DMS79 treated with DMSO at 0.1 percent for 48 hours (cell line): ENCODE measurements around the gene FAM78B.

Source experiments
- DNase-seq: peaks from one replicate; lab custom pipeline; 2025; lab: John Stamatoyannopoulos, UW

The FAM78B gene

DNA sequence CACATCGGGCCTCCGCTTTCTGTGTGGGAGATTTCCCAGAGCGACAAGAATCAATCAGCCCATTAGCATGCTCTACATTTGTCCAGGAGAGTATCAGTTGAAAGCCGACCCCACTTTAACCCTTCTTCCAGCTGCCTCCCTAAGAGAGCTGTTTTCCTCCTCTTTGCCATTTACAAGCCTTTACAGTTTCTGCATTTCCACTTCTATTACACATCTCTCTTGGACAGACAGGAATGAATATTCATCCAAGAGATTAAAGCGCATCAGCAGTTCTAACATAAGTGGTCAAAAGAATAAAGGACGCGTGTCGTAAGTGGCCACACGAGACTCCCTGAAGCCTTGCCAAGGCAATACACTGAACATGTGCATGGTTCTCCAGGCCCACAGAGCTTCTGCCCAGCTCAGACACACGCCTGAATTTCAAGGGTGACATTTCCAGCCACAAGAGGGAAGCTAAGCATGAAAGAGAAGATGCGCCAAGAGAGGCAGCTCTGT, 47.3 kb downstream of the FAM78B start:
- DNase-seq: peak; percentile 1

GRCh38 chr1:166117776-166118175, 49.0 kb downstream of the FAM78B start:
- no peak for DNase-seq

GRCh38 chr1:166116026-166116425, 50.8 kb downstream of the FAM78B start:
- DNase-seq: no peak

- no peak for DNase-seq
These were observed 52.4 kb downstream of the FAM78B start for GRCh38 chr1:166114419-166114818.

DNA sequence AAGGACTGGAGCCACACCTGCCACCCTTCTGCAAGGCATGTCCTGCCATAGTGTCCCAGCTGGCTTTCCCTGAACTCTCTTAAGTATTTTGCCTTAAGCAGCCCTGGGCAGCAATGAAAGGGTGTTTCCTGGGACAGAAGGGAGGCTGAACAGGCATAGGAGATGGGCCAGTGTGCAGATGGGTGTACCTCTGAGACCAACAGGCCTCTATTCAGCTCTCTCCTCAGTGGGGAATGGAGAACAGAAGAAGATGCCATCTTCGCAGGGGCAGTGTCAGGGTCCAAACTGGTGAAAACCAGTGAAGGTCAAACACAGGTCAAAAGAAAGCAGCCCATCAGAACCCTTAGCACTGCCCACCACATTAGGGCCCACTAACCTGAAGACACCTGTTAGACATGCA, 53.2 kb downstream of the FAM78B start:
- DNase-seq: no peak

DNA sequence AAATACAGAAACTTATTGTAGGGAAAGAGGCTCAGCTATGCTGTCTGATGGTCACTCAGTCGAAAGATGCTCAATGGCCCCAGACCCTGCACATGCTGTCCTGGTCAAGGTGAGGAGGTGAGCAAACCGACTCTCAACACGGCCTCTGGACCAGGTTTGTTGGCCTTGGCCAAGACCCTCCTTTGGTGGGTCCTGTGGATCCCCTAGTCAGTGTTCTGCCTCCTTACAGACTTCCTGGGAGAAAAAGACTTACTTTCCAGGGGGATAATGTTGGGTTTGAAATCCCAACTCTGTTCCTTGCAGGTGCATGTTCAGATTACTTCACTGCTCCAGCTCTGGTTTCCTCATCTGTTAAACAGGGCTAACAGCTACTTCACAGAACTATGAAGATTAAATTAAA, 53.8 kb downstream of the FAM78B start:
- no peak for DNase-seq

DNA sequence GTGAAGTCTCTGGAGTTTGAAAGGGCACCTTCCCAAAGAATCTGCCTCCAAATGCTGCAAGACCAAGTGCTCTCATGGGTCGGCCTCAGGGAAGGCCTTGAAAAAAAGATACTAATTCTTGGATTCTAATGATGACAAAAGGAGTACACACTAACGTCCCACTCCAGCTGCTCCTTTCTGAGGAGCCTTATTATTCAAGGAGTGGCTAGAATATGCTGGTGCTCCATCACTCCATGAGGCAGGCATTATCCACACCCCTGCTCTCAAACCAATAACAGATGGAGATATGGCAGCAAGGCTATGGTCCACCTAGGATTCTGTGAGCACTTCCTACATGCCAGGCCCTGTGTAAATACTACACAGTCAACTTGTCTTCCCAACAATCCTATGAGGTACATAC, 54.4 kb downstream of the FAM78B start:
- DNase-seq: no peak

DNA sequence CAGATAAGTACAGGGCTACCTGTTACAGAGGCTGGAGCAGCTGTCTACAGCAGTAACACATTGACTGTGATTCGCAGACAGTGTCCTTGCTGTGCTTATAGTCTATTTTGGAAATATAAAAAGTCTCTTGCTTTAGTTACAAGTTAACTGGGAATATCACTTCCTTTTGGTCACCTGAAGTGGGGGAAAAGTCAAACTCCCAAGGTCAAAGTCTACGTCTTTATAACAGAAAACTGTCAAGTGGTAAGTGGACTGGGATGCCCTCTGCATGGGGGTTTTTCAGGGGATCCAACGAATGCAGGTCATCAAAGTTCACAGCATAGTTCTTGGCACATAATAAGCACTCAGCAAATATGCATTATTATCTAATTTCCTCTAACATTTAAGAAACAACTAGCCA, 55.4 kb downstream of the FAM78B start:
- DNase-seq: no peak

GRCh38 chr1:166090244-166090643, 76.6 kb downstream of the FAM78B start:
- no peak for DNase-seq

- DNase-seq: no peak
These were observed 77.0 kb downstream of the FAM78B start for GRCh38 chr1:166089804-166090203.

- no peak for DNase-seq
These were observed 78.2 kb downstream of the FAM78B start for GRCh38 chr1:166088572-166088955.

GRCh38 chr1:166087734-166088571, 78.8 kb downstream of the FAM78B start:
- DNase-seq: no peak

DNA sequence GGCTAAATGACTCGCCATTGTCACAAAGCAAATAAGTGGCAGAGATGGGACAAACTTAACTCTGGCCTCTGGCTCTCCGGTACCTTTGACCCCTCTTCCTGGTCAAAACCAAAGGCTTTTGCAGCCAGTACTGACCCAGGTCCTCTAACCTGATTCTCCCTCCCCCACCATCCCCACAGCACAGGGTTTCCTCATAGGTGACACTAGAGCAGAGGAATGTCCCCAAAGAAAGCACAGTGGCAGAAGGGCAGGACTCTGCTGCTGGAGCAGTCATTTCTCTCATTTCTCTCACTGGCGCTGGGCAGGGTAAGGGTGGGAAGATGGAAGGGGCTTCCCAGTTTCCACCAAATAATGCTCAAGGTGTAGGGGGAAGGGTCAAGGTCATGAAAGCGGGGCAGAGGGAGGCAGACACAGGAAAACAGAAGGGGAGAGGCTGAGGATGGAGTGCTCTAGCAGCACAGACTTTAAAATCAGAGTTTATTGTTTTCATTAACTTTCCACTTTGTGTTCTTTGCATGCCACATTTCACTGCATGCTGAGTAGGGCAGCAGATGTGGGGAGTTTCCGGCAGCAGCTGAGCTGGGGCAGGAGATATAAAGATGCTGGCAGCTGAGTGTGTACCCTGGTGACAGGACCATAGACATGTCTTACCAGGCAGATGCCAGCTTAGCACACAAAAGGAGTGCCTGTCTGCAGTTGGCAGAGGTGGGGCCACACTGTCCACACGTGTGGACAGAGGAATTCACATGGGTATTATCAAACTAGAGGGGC, 80.5 kb downstream of the FAM78B start:
- DNase-seq: no peak

DNA sequence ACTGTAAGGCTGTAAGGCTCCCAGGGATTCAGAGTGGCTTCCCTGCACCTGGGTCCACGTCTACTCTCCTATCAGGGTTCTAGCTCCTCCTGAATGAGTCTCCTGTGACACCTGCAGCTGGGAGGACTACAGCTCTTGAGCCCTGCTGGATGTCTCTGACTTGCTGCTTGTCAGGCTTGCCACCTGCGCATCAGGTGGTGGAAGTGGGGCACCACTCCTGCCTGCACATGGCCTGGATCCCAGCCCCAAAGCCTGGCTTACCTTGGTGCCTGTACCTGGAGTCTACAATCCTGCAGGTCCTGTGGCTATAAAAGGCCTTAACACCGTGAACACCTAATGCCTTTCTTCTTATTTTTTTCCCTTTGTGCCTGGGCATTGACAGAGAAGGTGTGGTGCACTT, 82.2 kb downstream of the FAM78B start:
- DNase-seq: no peak

GRCh38 chr1:166083887-166084286, 82.9 kb downstream of the FAM78B start:
- DNase-seq: no peak

- DNase-seq: no peak
These were observed 84.2 kb downstream of the FAM78B start for GRCh38 chr1:166082601-166083000.

DNA sequence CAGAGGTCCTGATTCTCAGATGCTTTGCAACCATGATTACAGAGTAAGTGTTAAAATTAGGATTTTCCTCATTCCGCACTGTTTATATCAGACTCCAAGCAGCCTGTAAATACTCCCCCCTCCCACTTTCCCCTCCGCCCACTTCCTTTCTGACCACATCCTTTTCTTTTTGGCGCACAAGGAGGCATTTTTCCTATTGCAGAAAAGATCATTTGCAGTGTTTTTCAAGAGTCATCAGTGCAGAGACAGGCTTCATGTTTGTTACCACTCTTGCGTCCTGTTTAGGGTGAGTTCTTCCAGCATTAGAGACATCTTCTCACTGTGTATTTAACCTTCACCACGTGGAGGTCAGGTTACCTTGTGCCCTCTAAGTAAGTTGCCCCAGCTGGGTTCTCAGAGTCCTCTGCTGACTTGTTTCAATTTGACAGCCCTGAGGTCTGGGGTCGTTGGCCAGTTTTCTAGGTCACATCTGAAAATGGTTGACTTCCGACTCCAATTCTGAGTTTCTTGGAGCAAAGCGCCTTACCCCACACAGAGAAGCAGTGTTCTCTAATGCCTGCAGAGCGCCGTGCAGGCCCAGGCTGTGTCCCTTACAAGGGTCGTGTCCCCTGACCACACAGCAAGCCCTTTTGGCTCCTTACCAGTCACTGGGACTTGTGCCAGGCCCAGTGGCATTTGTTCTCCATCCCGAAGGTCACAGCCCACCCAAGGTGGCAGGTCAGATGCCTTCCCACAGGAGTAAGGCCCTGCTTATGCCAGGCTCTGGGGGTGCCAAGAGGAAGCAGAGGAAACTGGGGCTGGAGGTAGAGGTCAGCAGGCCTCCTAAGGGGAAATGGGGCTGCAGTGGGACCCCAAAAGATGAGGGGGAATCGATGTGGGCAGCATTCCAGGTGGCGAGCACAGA, 85.6 kb downstream of the FAM78B start:
- no peak for DNase-seq

GRCh38 chr1:166080277-166080966, 86.4 kb downstream of the FAM78B start:
- no peak for DNase-seq

- no peak for DNase-seq
These were observed 87.5 kb downstream of the FAM78B start for GRCh38 chr1:166079276-166079675.

GRCh38 chr1:166073489-166073888, 93.3 kb downstream of the FAM78B start:
- DNase-seq: no peak

DNA sequence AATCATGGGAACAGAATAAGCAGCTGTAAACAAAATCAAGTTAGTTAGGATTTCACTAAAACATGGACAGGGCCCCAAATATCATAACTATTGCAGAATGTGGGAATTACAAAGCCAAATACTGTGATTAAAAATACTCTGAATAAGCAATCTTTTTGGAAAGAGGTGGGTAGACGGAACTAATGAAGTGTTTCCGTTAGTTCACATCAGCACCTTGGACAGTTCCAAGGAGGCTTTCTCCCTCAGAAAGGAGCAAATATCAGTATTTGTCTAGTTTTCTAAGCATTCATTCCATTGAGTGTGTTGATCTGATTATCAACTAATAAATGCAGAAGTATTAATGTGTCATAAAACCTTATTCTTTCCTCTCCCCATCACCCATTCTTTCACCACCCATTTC, 97.4 kb downstream of the FAM78B start:
- no peak for DNase-seq

DNA sequence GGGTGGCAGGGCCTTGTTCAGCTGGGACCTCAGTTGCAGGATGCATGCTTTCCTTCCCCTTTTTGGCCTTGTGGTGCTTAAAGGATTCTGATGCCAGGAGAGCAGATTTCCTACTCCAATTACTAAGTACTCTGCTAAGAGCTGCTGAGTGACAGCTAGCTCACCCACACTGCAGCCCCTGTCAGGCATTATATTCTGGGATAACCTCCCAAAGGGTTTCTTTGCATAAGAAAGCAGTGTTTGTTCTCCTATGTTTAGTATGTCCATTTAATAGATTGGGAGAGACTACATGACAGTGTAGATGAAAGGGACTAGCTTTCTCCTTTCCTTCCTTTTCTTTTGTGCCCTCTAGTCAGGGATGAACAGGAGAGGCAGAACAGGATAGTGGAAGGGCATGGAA, 100.7 kb downstream of the FAM78B start:
- DNase-seq: no peak
